GM21367 (cell line): ENCODE results near the gene KRT16.
"Not testable (repeated sequence)": the region's sequence is repeated elsewhere in the genome, so short reads cannot be mapped to it uniquely, and the experiment has no call there.

Source experiments
- ATAC-seq: cut with Tn5 transposase; IDR thresholded peaks from one replicate; pipeline ENCODE4 v1.9.1; 2021; ENCODE audit not compliant: unreplicated experiment

The KRT16 gene

DNA sequence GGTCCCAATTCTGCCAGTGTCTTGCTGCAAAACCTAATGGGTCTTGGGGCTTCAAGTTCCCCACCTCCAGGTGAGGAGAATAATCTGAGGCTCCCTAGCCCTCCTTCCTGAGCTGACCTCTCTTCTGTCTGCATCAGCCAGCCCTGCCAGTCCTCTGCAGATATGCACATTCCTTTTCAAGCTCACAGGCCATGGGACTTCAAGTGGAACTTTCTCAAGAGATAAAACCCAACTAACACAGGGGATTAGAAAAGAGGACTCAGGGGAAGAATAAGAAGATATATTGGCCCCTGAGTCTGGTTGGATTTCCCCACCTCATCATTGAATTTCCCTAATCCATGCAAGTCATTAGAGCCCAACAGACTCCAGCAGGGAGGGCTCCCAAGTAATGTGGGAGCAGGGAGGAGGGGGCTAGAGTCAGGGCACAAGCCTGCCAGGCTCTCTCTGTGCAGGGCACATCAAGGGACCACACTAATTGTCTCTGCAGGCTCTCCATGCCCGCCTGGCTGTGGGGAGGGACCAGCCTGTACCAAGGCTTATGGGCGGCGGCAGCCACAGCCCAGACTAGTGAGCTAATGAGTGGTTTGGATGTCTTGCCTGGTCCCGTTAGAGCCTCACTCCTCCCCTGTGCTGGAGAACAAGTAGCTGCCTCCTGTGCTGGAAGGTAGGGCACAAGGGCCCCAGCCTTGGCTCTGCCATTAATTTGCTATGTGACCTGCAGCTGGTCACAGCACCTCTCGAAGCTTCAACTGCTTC, 27.1 kb downstream of the KRT16 start:
- no peak for ATAC-seq

DNA sequence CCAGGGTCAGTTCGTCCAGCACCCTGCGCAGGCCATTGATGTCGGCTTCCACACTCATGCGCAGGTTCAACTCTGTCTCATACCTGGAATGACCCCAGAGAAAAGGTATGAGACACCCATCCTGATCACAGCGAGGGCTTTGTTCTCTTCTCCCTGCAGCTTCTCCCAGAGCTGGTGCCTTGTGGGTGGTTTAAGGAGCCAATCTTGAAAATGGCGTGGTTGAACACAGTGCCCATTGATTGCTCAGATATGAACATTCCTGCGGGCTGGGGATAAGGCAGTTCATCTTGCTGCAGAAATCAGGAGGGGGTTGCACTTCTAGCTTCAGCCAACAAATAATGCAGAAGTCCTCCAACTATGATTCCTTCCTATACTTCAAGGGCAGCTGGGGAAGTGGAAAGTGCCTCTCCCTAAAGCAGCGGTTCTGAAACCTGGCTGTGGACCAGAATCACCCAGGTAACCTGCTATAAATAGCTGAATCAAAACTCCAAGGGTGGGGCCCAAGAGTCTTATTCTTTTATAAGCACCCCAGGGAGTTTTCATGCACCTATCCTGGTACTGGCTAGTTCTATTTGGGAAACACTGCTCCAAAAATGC, 28.1 kb downstream of the KRT16 start:
- ATAC-seq = not testable (repeated sequence)

GRCh38 chr17:41583137-41584127, 29.1 kb downstream of the KRT16 start:
- no peak for ATAC-seq

DNA sequence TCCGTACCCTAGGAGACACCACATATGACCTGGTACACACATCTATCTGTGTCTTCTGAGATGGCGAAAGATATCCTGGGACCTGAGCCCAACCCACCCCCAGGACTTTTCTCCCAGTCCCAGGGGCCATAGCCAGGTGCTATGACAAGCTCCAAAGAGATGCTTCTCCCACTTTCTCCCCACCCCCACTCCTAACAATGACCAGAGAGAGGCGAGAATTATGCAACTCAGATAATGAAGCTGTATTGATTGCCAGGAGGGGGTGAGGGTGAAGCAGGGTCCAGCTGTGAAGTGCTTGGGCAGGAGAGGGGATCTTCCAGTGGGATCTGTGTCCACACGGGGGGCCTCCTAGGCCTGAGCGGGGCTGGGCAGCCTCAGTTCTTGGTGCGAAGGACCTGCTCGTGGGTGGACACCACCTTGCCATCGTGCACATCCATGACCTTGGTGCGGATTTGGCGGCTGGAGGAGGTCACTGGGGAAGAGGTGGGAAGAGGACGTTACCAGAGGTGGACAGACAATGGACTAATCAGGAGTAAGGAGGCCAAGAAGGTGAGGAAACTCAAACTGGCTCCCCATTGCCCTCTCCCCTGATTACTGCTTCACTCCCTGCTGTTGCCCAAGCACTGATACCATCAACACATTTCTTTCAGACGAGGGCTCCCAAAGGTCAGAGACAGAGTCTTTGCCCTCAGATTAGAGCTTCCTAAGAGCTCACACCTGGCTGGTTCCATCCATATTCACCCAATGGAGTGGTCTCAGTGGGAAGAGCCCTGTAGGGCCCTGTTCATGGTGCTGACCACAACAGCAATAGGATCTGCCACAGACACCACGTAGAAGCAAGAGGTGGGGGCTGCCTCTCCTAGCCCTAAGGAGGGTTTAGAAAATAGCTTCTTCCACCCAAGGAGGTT, 30.3 kb downstream of the KRT16 start:
- ATAC-seq = not testable (repeated sequence)

DNA sequence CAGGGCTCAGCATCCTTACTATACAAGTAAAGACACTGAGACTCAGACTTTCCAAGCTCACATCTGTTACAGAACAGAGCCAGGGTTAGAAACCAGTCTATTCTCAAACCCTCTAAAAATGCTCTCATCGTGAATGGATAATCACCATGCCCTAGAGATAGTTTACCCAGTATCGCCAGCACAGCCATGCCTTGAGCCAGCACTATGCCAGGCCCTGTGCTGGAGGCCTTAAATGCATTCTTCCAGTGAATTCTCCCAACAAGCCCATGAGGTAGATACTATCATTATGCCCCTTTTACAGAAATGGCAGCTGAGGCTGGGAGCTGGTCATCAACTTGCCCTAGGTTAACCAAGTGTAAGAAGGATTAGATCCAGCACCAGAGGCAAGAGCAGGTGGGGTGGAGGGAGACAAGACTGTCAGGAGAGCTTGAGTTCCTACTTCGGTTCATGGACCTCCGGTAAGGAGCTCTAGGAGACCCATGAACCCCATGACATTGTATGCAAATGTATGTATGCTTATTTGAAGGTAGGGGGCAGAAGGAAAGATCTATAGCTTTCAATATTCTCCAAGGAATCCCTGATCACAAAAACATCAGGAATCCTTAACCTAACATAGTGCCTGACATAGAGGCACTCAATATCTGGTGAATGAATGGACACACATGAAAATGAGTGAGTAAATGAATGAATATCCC, 31.1 kb downstream of the KRT16 start:
- ATAC-seq = no peak

DNA sequence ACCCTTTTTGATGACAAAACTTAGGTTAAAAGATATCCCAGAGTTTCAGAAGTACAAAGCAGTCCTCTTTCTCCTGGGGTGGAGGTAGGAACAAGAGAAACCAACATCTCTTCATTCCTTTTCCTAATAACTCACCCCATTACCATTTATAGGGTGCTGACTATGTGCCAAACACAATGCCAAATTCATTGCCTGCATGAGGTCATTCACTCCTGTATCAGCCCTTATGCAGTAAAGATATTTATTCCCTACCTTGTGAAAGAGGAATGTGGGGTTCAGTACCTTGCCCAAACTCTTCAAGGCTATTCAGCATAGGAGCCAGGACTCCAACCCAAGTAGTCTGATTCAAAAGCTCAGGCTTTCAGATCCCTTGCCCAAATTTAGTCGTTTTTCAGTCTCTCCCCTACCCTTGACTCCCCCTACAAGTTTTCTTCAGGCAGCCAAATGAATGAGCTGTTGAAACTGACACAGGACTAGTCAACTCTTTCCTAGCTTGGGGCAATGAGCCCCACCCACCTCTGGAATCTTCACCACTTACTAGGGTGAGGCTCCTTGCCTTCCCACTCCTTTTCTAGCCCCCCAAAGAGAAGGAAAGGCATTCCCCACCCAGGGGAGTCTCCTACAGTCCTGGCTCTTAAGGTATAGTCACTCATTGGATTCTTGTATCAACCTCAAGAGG, 31.7 kb downstream of the KRT16 start:
- no peak for ATAC-seq

DNA sequence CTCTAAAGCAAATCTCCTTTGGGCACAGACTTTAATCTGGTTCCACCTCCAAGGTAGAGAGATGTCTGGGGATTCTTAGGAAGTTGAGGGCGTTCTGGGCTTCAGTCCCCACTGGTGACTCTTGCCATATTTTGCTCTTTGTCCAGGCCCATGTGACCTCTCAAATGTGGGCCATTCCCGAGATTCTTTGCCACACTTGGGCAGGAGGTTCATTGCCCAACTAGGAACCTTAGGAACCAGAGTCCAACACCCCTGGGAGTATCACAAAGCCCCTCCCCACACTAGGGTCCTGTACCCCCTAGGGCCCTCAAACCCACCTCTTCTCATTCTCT, 32.4 kb downstream of the KRT16 start:
- no peak for ATAC-seq

DNA sequence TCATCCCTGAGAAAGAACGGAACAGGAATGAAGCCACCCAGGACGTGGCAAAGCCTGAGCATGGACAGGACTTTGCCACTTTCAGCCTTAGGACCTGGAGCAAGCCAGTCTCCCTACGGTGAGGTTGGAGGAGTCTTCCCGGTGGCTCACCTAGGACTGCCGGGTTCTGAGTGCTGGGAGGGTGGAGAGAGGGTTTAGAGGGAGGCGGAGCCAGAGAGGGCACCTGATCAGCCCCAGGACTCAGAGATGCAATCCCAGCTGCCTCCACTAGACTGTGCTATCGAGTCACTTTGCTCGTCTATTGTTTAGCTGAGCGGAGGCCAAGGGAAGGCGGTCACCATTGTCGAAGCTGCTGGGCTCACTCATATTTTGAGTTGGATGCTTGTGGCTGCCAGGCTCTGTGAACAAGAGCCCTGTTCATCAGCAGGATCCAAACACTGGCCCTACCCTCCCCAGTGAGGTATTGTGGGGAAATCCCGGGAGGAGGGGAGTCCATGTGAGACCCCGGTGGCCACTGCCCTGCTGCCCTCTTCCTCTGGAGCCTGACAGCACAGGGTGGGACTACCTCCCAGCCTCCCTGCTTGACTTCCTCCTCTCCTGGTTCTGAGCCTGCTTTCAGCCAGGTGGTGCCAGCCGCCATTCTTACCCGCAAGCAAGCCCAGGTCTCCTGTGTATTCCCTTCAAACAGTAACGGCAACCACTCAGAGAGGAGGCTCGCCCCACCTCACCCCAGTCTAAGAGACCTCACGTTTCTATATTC, 32.9 kb downstream of the KRT16 start:
- no peak for ATAC-seq

- no peak for ATAC-seq
These were observed 33.6 kb downstream of the KRT16 start for GRCh38 chr17:41578971-41579370.

GRCh38 chr17:41578538-41578937, 34.0 kb downstream of the KRT16 start:
- ATAC-seq = no peak

DNA sequence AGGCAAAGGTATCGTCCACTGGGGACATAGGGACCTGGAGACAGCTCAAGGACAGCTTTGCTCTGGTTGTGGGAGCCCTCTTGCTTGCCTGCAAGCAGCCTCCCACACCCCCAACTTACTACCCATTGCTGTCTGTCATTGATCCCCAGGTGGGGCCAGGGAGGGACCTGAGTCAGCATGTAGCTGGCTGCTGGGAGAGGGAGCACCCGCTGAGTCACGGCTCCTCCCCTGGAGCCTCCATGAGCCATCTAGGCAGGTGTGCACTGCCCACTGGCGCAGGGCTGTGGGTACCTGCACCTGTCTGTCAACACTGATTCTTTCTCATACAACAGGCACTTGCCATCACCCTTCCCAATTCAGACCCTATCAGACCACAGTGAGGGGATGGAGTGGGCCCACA, 35.8 kb downstream of the KRT16 start:
- ATAC-seq = not testable (repeated sequence)

GRCh38 chr17:41575336-41575735, 37.2 kb downstream of the KRT16 start:
- ATAC-seq = no peak

GRCh38 chr17:41571561-41572434, 40.8 kb downstream of the KRT16 start, which contains the start of gene KRT9:
Gene KRT9, minus strand, starts transcription at chr17:41572059. Its CDS starts 67 bp downstream, at chr17:41571992.
- no peak for ATAC-seq

DNA sequence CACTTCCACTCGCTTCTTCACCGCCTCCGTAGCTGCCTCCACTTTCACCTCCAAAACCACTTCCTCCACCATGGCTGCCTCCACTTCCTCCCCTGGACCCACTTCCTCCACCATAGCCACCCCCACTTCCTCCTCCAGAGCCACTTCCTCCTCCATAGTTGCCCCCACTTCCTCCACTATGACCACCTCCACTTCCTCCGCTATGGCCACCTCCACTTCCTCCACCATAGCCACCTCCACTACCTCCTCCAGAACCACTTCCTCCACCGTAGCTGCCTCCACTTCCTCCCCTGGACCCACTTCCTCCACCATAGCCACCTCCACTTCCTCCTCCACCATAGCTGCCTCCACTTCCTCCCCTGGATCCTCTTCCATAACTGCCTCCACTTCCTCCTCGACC, 45.2 kb downstream of the KRT16 start:
- ATAC-seq = no peak

- no peak for ATAC-seq
These were observed 47.2 kb downstream of the KRT16 start for GRCh38 chr17:41565338-41565737.

DNA sequence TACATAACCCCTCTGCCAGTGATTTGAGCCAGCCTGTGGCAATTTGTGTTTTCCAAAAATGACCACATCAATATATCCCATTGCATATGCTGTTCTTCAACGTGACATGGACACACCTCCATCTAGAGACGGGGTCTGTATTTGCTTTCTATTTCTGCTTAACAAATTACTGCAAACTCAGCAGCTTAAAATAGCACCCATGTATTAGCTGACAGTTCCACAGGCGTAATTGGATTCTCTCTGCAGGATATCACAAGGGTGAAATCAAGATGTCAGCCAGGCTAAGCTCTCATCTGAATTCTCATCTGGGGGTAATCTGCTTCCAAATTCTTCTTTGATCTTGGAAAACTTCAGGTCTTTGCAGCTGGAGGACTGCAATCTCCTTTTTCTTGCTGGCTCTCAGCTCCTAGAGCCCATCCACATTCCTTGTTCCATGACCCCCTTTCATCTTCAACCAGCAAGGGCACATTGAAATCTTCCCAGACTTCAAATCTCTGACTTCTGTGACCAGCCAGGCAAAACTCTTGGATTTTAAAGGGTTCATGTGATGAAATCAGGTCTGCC, 48.9 kb downstream of the KRT16 start:
- ATAC-seq = no peak

GRCh38 chr17:41561554-41561953, 51.0 kb downstream of the KRT16 start:
- no peak for ATAC-seq
